HepG2 (cell line): ENCODE measurements around the gene PLEKHH3. TPM values are rescaled to one million over a fixed set of nuclear protein-coding genes. Genes with fewer than 3 reads are reported as not detected.

Experiments
- ETV6 ChIP-seq: sonication (generic); formaldehyde crosslinking; conservative IDR thresholded peaks from 2 replicates; pipeline ENCODE4 v1.4.0; 2020; ENCODE audit warnings: missing genetic modification reagents
- FOSL2 ChIP-seq: sonication (generic); formaldehyde crosslinking; IDR thresholded peaks from 2 replicates; pipeline ENCODE4 v1.4.0; 2020; ENCODE audit warnings: missing genetic modification reagents
- IRF2 ChIP-seq: IDR thresholded peaks from 2 replicates; pipeline ENCODE4 v1.6.1; 2018; ENCODE audit warnings: missing genetic modification reagents, missing compliant biosample characterization
- KDM5B ChIP-seq: sonication (generic); formaldehyde crosslinking; IDR thresholded peaks from 2 replicates; pipeline ENCODE4 v1.4.0; 2020; ENCODE audit warnings: missing genetic modification reagents, mild to moderate bottlenecking, borderline replicate concordance
- NCOA1 ChIP-seq: sonication (generic); formaldehyde crosslinking; IDR thresholded peaks from 2 replicates; pipeline ENCODE4 v1.9.0; 2021; ENCODE audit warnings: missing genetic modification reagents
- NFYB ChIP-seq: sonication (generic); formaldehyde crosslinking; IDR thresholded peaks from 2 replicates; pipeline ENCODE4 v1.4.0; 2020; ENCODE audit warnings: missing genetic modification reagents
- NKX3-1 ChIP-seq: sonication (generic); formaldehyde crosslinking; IDR thresholded peaks from 2 replicates; pipeline ENCODE4 v1.5.0; 2020; ENCODE audit warnings: missing genetic modification reagents
- POLR2AphosphoS5 ChIP-seq: IDR thresholded peaks from 2 replicates; pipeline ENCODE4 v1.6.1; 2012; ENCODE audit warnings: low read depth, low read length
- RARA ChIP-seq: IDR thresholded peaks from 2 replicates; pipeline ENCODE4 v1.6.1; 2016; ENCODE audit warnings: missing genetic modification reagents, missing compliant biosample characterization
- SETDB1 ChIP-seq: sonication (generic); formaldehyde crosslinking; IDR thresholded peaks from 2 replicates; pipeline ENCODE4 v1.5.1; 2020; ENCODE audit warnings: missing genetic modification reagents, mild to moderate bottlenecking, borderline replicate concordance
- SRF ChIP-seq: IDR thresholded peaks from 2 replicates; pipeline ENCODE4 v1.6.1; 2011; ENCODE audit warnings: mild to moderate bottlenecking, low read depth, low read length, moderate library complexity
- TAF1 ChIP-seq: sonication (generic); formaldehyde crosslinking; IDR thresholded peaks from 2 replicates; pipeline ENCODE4 v1.4.0; 2020; ENCODE audit warnings: missing genetic modification reagents
- WIZ ChIP-seq: sonication (generic); formaldehyde crosslinking; IDR thresholded peaks from 2 replicates; pipeline ENCODE4 v1.5.1; 2020; ENCODE audit warnings: mild to moderate bottlenecking, missing genetic modification reagents
- YEATS2 ChIP-seq: sonication (generic); formaldehyde crosslinking; IDR thresholded peaks from 2 replicates; pipeline ENCODE4 v1.4.0; 2020; ENCODE audit warnings: missing genetic modification reagents, borderline replicate concordance
- ZFAT ChIP-seq: sonication (generic); formaldehyde crosslinking; conservative IDR thresholded peaks from 2 replicates; pipeline ENCODE4 v1.8.1; 2023; ENCODE audit warnings: missing genetic modification reagents, inconsistent platforms
- ZNF329 ChIP-seq: sonication (generic); formaldehyde crosslinking; IDR thresholded peaks from 2 replicates; pipeline ENCODE4 v1.9.0; 2021; ENCODE audit warnings: low read depth, mild to moderate bottlenecking, missing genetic modification reagents
- ZNF33A ChIP-seq: sonication (generic); formaldehyde crosslinking; IDR thresholded peaks from 2 replicates; pipeline ENCODE4 v1.5.1; 2020; ENCODE audit warnings: missing genetic modification reagents, mild to moderate bottlenecking, moderate library complexity, borderline replicate concordance
- ZNF451 ChIP-seq: sonication (generic); formaldehyde crosslinking; IDR thresholded peaks from 2 replicates; pipeline ENCODE4 v1.5.0; 2020; ENCODE audit warnings: mild to moderate bottlenecking, missing genetic modification reagents
- ZSCAN21 ChIP-seq: sonication (generic); formaldehyde crosslinking; IDR thresholded peaks from 2 replicates; pipeline ENCODE4 v1.8.0; 2022; ENCODE audit warnings: mild to moderate bottlenecking, missing genetic modification reagents, moderate library complexity, borderline replicate concordance
- polyA plus RNA-seq, 8 experiments: library from polyadenylated mRNA; depleted of rRNA in 3 of 8; stranded (reverse) in 7 of 8; unstranded in 1 of 8; fragments of >200 nt; fragmentation: Illumina TruSeq in 4 of 8; extraction: Trizol in 4 of 8; gene quantifications; 2 replicates each; pipeline versions ENCODE4 v1.2.1 to v1.2.3, GENCODE V29; 2011 to 2016; ENCODE audit warnings: low read depth in 4 of 8, missing spikeins in 1 of 8, mixed read lengths in 1 of 8; ENCODE audit not compliant: insufficient read depth in 1 of 8
- total RNA-seq, 5 experiments: library from RNA; depleted of rRNA; stranded (reverse); fragments of >200 nt; fragmentation: Illumina TruSeq; extraction: Trizol; gene quantifications; 2 replicates each; pipeline ENCODE4 v1.2.3, GENCODE V29; 2016; ENCODE audit warnings: low read depth in 1 of 5
- TF ChIP-seq, protein P1 (sequence below): sonication (generic); formaldehyde crosslinking; IDR thresholded peaks from 2 replicates; pipeline ENCODE4 v1.9.0; 2022; ENCODE audit warnings: low read depth, missing genetic modification reagents
- TF ChIP-seq, protein P2 (sequence below): sonication (generic); formaldehyde crosslinking; IDR thresholded peaks from 2 replicates; pipeline ENCODE4 v1.8.1; 2023; ENCODE audit warnings: missing genetic modification reagents, inconsistent platforms, borderline replicate concordance
- TF ChIP-seq, protein P3 (sequence below): sonication (generic); formaldehyde crosslinking; IDR thresholded peaks from 2 replicates; pipeline ENCODE4 v1.9.0; 2022; ENCODE audit warnings: missing genetic modification reagents, mild to moderate bottlenecking, borderline replicate concordance
- TF ChIP-seq, protein P4 (sequence below): sonication (generic); formaldehyde crosslinking; IDR thresholded peaks from 2 replicates; pipeline ENCODE4 v1.4.0; 2020; ENCODE audit warnings: missing genetic modification reagents
- TF ChIP-seq, protein P5 (sequence below): sonication (generic); formaldehyde crosslinking; IDR thresholded peaks from 2 replicates; pipeline ENCODE4 v1.8.0; 2022; ENCODE audit warnings: missing genetic modification reagents, mild to moderate bottlenecking, inconsistent platforms, borderline replicate concordance

Gene PLEKHH3
- total and polyA plus RNA-seq, 2 of the 13 experiments (the other 11 are each of a cell fraction or from before 2014, with no cell fraction given) = 6.0 to 19.9 TPM

DNA sequence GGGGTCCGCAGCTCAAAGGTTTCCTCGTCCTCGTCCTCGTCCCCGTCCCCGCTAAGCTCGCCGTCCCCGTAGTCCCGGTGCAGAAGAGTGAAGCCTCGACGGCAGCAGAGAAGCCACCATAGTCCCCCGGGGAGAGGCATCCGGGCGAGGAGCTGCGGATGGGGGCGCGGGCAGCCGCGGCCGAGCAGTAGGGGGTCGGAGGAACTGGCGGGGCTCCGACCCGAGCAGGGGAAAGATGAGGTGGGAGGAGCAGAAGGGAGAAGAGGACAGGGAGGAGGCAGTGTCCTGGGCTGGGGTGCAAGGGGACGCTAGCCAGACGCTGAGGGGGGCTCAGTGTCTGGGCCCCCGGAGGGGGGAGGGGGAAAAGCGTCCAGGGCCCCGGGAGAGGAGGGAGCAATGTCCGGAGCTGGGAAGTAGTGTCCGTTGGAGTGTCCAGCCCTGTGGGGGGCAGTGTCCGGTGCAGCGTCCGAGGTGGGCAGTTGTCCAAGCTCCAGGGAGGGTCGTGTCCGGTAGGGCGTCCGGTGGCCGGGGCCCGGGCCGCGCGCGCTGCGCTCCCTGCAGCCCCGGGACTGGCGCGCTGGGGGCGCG lies at the start of gene PLEKHH3 (continued):
- TF ChIP-seq, protein P1, sequence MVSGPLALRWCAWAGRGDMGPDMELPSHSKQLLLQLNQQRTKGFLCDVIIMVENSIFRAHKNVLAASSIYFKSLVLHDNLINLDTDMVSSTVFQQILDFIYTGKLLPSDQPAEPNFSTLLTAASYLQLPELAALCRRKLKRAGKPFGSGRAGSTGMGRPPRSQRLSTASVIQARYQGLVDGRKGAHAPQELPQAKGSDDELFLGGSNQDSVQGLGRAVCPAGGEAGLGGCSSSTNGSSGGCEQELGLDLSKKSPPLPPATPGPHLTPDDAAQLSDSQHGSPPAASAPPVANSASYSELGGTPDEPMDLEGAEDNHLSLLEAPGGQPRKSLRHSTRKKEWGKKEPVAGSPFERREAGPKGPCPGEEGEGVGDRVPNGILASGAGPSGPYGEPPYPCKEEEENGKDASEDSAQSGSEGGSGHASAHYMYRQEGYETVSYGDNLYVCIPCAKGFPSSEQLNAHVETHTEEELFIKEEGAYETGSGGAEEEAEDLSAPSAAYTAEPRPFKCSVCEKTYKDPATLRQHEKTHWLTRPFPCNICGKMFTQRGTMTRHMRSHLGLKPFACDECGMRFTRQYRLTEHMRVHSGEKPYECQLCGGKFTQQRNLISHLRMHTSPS (CRISPR knock-in tag) = peak; percentile 40; the same call in 1 of the 2 replicates
- no peak for TF ChIP-seq RARA (CRISPR knock-in tag)
- no peak for TF ChIP-seq IRF2
- peak; percentile 45; the same call in 1 of the 2 replicates for TF ChIP-seq ZSCAN21 (CRISPR knock-in tag)
- TF ChIP-seq, protein P2, sequence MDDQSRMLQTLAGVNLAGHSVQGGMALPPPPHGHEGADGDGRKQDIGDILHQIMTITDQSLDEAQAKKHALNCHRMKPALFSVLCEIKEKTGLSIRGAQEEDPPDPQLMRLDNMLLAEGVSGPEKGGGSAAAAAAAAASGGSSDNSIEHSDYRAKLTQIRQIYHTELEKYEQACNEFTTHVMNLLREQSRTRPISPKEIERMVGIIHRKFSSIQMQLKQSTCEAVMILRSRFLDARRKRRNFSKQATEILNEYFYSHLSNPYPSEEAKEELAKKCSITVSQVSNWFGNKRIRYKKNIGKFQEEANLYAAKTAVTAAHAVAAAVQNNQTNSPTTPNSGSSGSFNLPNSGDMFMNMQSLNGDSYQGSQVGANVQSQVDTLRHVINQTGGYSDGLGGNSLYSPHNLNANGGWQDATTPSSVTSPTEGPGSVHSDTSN (CRISPR knock-in tag) = no peak
- peak; percentile 88 for TF ChIP-seq KDM5B (CRISPR knock-in tag)
- no peak for TF ChIP-seq NFYB
- TF ChIP-seq, protein P3, sequence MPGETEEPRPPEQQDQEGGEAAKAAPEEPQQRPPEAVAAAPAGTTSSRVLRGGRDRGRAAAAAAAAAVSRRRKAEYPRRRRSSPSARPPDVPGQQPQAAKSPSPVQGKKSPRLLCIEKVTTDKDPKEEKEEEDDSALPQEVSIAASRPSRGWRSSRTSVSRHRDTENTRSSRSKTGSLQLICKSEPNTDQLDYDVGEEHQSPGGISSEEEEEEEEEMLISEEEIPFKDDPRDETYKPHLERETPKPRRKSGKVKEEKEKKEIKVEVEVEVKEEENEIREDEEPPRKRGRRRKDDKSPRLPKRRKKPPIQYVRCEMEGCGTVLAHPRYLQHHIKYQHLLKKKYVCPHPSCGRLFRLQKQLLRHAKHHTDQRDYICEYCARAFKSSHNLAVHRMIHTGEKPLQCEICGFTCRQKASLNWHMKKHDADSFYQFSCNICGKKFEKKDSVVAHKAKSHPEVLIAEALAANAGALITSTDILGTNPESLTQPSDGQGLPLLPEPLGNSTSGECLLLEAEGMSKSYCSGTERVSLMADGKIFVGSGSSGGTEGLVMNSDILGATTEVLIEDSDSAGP = 0 out of 2 replicates have a peak, but pooled peaks have one; percentile 15
- peak; percentile 47 for TF ChIP-seq TAF1 (CRISPR knock-in tag)
- TF ChIP-seq NCOA1 (CRISPR knock-in tag) = no peak; the same call in 1 of the 2 replicates
- TF ChIP-seq SRF = no peak
- peak; percentile 49; the same call in 1 of the 2 replicates for TF ChIP-seq ZNF329 (CRISPR knock-in tag)
- TF ChIP-seq ZNF33A = no peak
- TF ChIP-seq, protein P4, sequence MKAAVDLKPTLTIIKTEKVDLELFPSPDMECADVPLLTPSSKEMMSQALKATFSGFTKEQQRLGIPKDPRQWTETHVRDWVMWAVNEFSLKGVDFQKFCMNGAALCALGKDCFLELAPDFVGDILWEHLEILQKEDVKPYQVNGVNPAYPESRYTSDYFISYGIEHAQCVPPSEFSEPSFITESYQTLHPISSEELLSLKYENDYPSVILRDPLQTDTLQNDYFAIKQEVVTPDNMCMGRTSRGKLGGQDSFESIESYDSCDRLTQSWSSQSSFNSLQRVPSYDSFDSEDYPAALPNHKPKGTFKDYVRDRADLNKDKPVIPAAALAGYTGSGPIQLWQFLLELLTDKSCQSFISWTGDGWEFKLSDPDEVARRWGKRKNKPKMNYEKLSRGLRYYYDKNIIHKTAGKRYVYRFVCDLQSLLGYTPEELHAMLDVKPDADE (CRISPR knock-in tag) = 0 out of 2 replicates have a peak, but pooled peaks have one; percentile 68
- TF ChIP-seq POLR2AphosphoS5 = peak; percentile 61
- TF ChIP-seq YEATS2 (CRISPR knock-in tag) = no peak
- TF ChIP-seq WIZ (CRISPR knock-in tag) = 0 out of 2 replicates have a peak, but pooled peaks have one; percentile 41
- 0 out of 2 replicates have a peak, but pooled peaks have one; percentile 45 for TF ChIP-seq ZFAT (CRISPR knock-in tag)
- no peak for TF ChIP-seq FOSL2
- peak; percentile 40 for TF ChIP-seq ZNF451 (CRISPR knock-in tag)
- TF ChIP-seq, protein P5, sequence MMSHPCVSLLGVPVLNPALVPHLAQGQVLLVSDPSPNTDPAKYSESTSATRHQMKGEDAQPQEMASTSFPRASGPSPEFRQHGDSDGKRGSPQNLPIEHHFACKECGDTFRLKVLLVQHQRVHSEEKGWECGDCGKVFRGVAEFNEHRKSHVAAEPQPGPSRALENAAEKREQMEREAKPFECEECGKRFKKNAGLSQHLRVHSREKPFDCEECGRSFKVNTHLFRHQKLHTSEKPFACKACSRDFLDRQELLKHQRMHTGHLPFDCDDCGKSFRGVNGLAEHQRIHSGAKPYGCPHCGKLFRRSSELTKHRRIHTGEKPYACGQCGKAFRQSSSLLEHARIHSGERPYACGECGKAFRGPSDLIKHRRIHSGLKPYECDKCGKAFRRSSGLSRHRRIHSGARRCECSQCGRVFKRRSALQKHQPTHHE (CRISPR knock-in tag) = no peak; the same call in 1 of the 2 replicates
- TF ChIP-seq SETDB1 (CRISPR knock-in tag) = no peak
- TF ChIP-seq ETV6 (CRISPR knock-in tag) = no peak; the same call in 1 of the 2 replicates
- peak; percentile 42; the same call in 1 of the 2 replicates for TF ChIP-seq NKX3-1 (CRISPR knock-in tag)
